ENCODE results near the gene NRXN3. TPM values are rescaled to one million over a fixed set of nuclear protein-coding genes. Genes with fewer than 3 reads are reported as not detected.

NRXN3 gene
- total and polyA plus RNA-seq, 2 of the 4 experiments (the other 2 are of a cell fraction), result 4.8 to 25.1 TPM

DNA sequence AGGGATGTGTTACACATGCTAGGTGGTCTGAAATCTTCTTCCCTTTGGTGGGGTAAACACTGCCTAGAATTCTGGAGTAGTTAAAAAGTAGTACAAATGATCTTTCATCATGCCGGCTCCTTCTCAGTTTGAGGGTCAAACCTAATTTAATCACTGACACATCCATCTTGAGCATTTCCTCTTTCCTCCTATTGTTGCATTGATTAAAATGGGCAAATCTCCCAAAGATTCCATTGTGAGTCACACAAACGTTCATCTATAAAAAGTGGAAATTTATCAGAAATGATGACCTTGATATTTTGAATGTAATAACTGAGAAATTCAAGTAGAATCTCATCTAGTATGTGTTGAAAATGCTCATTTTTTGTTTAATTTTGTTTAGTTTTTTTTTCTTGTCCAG is 996.0 kb downstream of the NRXN3 start:
- Histone ChIP-seq H2AFZ (replicated peaks; ENCODE audit: low read length, poor library complexity) (no peak overlapping the region), H2AK5ac (ENCODE audit: low read depth, low read length) (no peak overlapping the region), H3K14ac (replicated peaks; ENCODE audit: low read depth, low read length) (no peak overlapping the region), H2BK120ac (ENCODE audit: low read depth, low read length) (no peak overlapping the region), H3K36me3 (ENCODE audit: control insufficient read depth, insufficient read depth, low read length) (no peaks in the 10 kb centered on the region), H4K91ac (ENCODE audit: insufficient read depth, low read depth, low read length) (no peak overlapping the region), H2BK20ac (ENCODE audit: low read depth, low read length) (no peak overlapping the region), H3K56ac (ENCODE audit: extremely low read depth, insufficient read depth, low read length) (no peak overlapping the region), H3K18ac (ENCODE audit: low read depth, low read length) (no peak overlapping the region), H3K4me3 (ENCODE audit: insufficient read depth, low read depth, low read length) (no peak overlapping the region), H4K5ac (ENCODE audit: low read depth, low read length) (no peak overlapping the region), H3K4me2 (ENCODE audit: low read depth, low read length) (no peak overlapping the region), H3K27ac (ENCODE audit: insufficient read depth, low read length) (no peak overlapping the region), H2AK9ac (replicated peaks; ENCODE audit: low read depth, low read length, poor library complexity) (no peak overlapping the region), H3K9me1 (ENCODE audit: insufficient read depth, low read length) (no peaks in the 10 kb centered on the region), H3K9me3 (ENCODE audit: control insufficient read depth, insufficient read depth, low read length) (no peaks in the 10 kb centered on the region), H3K4me1 (ENCODE audit: control insufficient read depth, insufficient read depth, low read length) (no peaks in the 10 kb centered on the region), H3K4ac (ENCODE audit: low read depth, low read length) (no peak overlapping the region), H4K8ac (ENCODE audit: low read depth in 2 of 2, low read length in 2 of 2) (no peak overlapping the region), H3K23ac (ENCODE audit: low read depth, low read length) (no peak overlapping the region), H2BK15ac (ENCODE audit: low read depth, low read length) (no peak overlapping the region), H3K79me1 (ENCODE audit: low read depth in 1 of 2, low read length in 2 of 2) (no peaks in the 10 kb centered on the region), H3K27me3 (ENCODE audit: control insufficient read depth, insufficient read depth, low read length) (no peaks in the 10 kb centered on the region; the same call in 1 of the 2 replicates), H3K9ac (ENCODE audit: low read depth, low read length) (no peak overlapping the region), H2BK5ac (ENCODE audit: low read depth, low read length, poor library complexity, severe bottlenecking) (no peak overlapping the region), H4K20me1 (ENCODE audit: insufficient read depth, low read length) (no peaks in the 10 kb centered on the region)
- BruUV-seq (replicated peaks), result no TSS peak
- POLR2A ChIA-PET (ENCODE audit: unreplicated experiment), result no interaction called here
- DNase-seq (no peak), ATAC-seq (ENCODE audit: low read depth) (no peak)
- dilution Hi-C loops (cut with HindIII; ENCODE audit: low sequenced_read_pairs, unreplicated experiment) (no loop called here), intact Hi-C loops (cut with micrococcal nuclease) (no loop called here), in situ Hi-C loops (cut with MboI; ENCODE audit: low sequenced_read_pairs) (no loop called here)
- TF ChIP-seq MAFK (IDR thresholded peaks at IDR 0.05; ENCODE audit: low read depth, low read length) (no peak), NFE2L2 (IDR thresholded peaks at IDR 0.05; ENCODE audit: low read depth, low read length) (no peak), POLR2A (IDR thresholded peaks at IDR 0.05; ENCODE audit: low read depth, low read length) (no peak), RFX5 (IDR thresholded peaks at IDR 0.05; ENCODE audit: low read depth, low read length) (no peak), SMC3 (IDR thresholded peaks at IDR 0.05; ENCODE audit: low read depth, low read length) (no peak), CEBPB (IDR thresholded peaks at IDR 0.05; ENCODE audit: low read depth, low read length) (no peak), CHD1 (IDR thresholded peaks at IDR 0.05; ENCODE audit: low read depth, low read length) (no peak), RAD21 (IDR thresholded peaks at IDR 0.05; ENCODE audit: low read length) (no peak), MAZ (IDR thresholded peaks at IDR 0.05; ENCODE audit: borderline replicate concordance, low read depth, low read length) (no peak), MXI1 (IDR thresholded peaks at IDR 0.05; ENCODE audit: borderline replicate concordance, low read depth, low read length) (no peak), RCOR1 (IDR thresholded peaks at IDR 0.05; ENCODE audit: insufficient replicate concordance, low read length) (no peak), FOS (IDR thresholded peaks at IDR 0.05; ENCODE audit: low read depth, low read length) (no peak), BHLHE40 (IDR thresholded peaks at IDR 0.05; ENCODE audit: low read depth, low read length) (no peak)
- TF ChIP-seq, protein P1, sequence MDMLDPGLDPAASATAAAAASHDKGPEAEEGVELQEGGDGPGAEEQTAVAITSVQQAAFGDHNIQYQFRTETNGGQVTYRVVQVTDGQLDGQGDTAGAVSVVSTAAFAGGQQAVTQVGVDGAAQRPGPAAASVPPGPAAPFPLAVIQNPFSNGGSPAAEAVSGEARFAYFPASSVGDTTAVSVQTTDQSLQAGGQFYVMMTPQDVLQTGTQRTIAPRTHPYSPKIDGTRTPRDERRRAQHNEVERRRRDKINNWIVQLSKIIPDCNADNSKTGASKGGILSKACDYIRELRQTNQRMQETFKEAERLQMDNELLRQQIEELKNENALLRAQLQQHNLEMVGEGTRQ (IDR thresholded peaks at IDR 0.05; ENCODE audit: low read depth, low read length), result no peak
- TF ChIP-seq, protein P2, sequence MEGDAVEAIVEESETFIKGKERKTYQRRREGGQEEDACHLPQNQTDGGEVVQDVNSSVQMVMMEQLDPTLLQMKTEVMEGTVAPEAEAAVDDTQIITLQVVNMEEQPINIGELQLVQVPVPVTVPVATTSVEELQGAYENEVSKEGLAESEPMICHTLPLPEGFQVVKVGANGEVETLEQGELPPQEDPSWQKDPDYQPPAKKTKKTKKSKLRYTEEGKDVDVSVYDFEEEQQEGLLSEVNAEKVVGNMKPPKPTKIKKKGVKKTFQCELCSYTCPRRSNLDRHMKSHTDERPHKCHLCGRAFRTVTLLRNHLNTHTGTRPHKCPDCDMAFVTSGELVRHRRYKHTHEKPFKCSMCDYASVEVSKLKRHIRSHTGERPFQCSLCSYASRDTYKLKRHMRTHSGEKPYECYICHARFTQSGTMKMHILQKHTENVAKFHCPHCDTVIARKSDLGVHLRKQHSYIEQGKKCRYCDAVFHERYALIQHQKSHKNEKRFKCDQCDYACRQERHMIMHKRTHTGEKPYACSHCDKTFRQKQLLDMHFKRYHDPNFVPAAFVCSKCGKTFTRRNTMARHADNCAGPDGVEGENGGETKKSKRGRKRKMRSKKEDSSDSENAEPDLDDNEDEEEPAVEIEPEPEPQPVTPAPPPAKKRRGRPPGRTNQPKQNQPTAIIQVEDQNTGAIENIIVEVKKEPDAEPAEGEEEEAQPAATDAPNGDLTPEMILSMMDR (conservative IDR thresholded peaks at IDR 0.05; ENCODE audit: low read depth, low read length), result no peak
- TF ChIP-seq, protein P3, sequence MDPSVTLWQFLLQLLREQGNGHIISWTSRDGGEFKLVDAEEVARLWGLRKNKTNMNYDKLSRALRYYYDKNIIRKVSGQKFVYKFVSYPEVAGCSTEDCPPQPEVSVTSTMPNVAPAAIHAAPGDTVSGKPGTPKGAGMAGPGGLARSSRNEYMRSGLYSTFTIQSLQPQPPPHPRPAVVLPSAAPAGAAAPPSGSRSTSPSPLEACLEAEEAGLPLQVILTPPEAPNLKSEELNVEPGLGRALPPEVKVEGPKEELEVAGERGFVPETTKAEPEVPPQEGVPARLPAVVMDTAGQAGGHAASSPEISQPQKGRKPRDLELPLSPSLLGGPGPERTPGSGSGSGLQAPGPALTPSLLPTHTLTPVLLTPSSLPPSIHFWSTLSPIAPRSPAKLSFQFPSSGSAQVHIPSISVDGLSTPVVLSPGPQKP (IDR thresholded peaks at IDR 0.05; ENCODE audit: borderline replicate concordance, low read depth, low read length), result no peak
- no CpG with 5 or more reads among the region's 2 CpGs for WGBS, 2 experiments (ENCODE audit: extremely low coverage in 2 of 2, insufficient read length in 1 of 2)
- CTCF ChIA-PET, result no interaction called here

All from IMR-90 (cell line).